Activated CD4-positive, alpha-beta T cell treated with anti-CD3 and anti-CD28 coated beads, Interleukin-2, amount 10 ng/mL, durations not matched to agents 24 days and 14 days (primary cell): Measurements from ENCODE around the gene RNU5D-1. TPM values are rescaled to one million over a fixed set of nuclear protein-coding genes. Genes with fewer than 3 reads are reported as not detected.

Experiments used
- DNase-seq: peaks from one replicate; pipeline ENCODE4 v3.0.0; 2022
- H3K27ac Mint-ChIP-seq: one replicate; pipeline ENCODE4 v1.8.0; 2022; ENCODE audit warnings: mild to moderate bottlenecking, mixed read lengths
- H3K27me3 Mint-ChIP-seq: one replicate; pipeline ENCODE4 v1.8.0; 2022; ENCODE audit warnings: mixed read lengths
- H3K36me3 Mint-ChIP-seq: one replicate; pipeline ENCODE4 v1.8.0; 2022; ENCODE audit warnings: low read depth, mild to moderate bottlenecking, mixed read lengths
- H3K4me1 Mint-ChIP-seq: one replicate; pipeline ENCODE4 v1.8.0; 2021; ENCODE audit warnings: mixed read lengths
- H3K4me3 Mint-ChIP-seq: one replicate; pipeline ENCODE4 v1.8.0; 2022; ENCODE audit warnings: mild to moderate bottlenecking, moderate library complexity, mixed read lengths
- H3K9me3 Mint-ChIP-seq: one replicate; pipeline ENCODE4 v1.8.0; 2021; ENCODE audit warnings: mixed read lengths
- intact Hi-C: fragments of 100-400 bp; cut with micrococcal nuclease; formaldehyde crosslinking; loops from one replicate; pipeline ENCODE4 v1.15.1; 2023
- total RNA-seq: library from RNA; stranded (reverse); gene quantifications from 2 replicates; pipeline ENCODE4 v1.2.3, GENCODE V29; 2022

Gene RNU5D-1
- total RNA-seq, 1 donor from 2014 or later: not detected

DNA sequence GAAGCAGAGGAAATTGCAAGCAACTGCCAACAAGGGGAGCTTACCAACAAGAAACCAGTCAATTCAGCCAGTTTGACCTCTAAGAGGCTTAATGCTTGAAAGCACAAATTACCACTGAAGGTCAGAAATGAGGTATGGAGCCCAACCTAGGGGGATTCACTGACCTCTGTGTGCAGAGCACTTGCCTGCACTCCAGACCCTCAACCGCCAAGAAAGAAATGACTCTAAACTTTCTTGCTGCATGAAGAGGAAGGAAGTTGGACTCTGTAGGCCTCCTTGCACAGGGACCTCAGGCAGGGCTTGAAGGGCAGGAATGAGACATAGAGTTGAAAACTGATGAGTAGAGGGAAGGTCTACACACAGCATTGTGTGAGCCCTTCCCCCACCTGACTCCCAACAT, 46.4 kb downstream of the RNU5D-1 start:
- H3K4me3 Mint-ChIP-seq: no peak overlapping the region
- no peaks in the 10 kb centered on the region for H3K9me3 Mint-ChIP-seq
- DNase-seq: no peak
- H3K4me1 Mint-ChIP-seq: peaks cover 8% of the 10 kb centered on the region
- H3K27ac Mint-ChIP-seq: no peak overlapping the region
- peaks cover 2% of the 10 kb centered on the region for H3K36me3 Mint-ChIP-seq
- intact Hi-C loops: no loop called here
- no peaks in the 10 kb centered on the region for H3K27me3 Mint-ChIP-seq

DNA sequence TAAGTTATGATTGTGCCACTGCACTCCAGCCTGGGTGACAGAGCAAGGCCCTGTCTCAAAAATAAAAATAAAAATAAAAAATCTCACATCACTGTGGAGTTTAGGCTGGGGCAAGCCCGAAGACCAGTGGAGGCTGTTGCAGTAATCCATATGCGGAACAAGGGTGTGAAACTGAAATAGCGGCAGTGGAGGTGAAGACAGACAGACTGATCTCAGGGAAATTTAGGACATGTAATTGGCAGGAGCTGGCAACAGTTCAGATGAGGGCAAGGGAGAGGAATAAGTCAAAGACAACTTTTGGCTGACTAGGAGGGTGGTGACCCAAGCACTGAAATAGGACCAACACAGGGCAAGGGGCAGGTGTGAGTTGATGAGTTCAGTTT, 48.1 kb downstream of the RNU5D-1 start:
- Mint-ChIP-seq H3K4me1 (peaks cover 8% of the 10 kb centered on the region), H3K27ac (no peak overlapping the region), H3K4me3 (no peak overlapping the region), H3K36me3 (peaks cover 2% of the 10 kb centered on the region), H3K9me3 (no peaks in the 10 kb centered on the region), H3K27me3 (no peaks in the 10 kb centered on the region)
- intact Hi-C loops: no loop called here
- DNase-seq: no peak

DNA sequence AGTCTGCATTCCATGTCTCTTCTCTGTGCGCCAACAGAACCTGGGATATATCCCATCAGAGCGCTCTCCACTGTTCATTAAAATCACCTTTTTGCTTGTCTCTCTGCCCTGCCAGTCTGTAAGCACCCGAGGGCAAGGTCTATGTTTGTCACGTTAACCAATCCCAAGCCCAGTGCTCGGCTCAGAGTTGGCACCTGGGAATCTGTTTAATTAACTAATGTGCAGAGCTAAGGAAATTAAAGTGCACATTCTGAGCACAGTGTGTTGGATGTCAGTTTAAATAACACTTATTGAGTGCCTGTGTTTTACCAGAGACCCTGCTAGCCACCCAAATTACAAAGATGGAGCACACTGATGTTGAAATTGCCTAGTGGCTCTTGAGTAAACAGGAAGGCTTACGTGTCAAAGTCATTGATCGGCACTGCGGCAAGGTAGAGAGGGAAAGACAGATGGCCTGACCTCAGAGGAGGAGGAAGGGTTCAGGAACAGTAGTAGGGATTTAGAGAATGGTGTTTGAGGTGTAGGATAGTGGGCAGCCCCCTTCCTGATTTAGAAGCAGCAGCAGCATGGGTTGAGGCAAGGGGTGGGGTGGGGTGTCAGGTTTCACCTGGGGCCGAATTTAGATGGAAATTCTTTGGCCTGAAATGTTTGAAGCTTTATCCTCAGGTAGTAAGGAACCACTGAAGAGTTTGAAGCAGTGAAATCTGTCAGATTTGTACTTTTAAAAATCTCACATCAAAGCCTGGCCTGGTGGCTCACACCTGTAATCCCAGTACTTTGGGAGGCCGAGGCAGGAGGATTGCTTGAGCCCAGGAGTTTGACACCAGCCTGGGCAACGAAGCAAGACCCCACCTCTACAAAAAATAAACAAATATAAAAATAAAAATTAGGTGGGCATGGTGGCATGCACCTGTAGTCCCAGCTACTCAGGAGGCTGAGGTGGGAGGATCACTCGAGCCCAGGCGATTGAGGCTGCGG, 48.8 kb downstream of the RNU5D-1 start:
- intact Hi-C loops: no loop called here
- H3K9me3 Mint-ChIP-seq: no peaks in the 10 kb centered on the region
- H3K36me3 Mint-ChIP-seq: peaks cover 2% of the 10 kb centered on the region
- no peak for DNase-seq
- no peak overlapping the region for H3K4me3 Mint-ChIP-seq
- no peaks in the 10 kb centered on the region for H3K27me3 Mint-ChIP-seq
- H3K27ac Mint-ChIP-seq: no peak overlapping the region
- H3K4me1 Mint-ChIP-seq: peaks cover 8% of the 10 kb centered on the region

Other genes starting within 250 kb of the RNU5D-1 start
- 4.5 and 5.1 TPM in 2 replicates for gene TMEM53, start 56.7 kb downstream of the RNU5D-1 start, total RNA-seq
- 133 and 137 TPM in 2 replicates for gene ARMH1, start 56.5 kb downstream of the RNU5D-1 start, total RNA-seq
- gene KIF2C, start 8.7 kb upstream of the RNU5D-1 start, total RNA-seq: 78.1 and 82.7 TPM in 2 replicates
- 2,376 and 2,377 TPM in 2 replicates for gene RPS8, start 44.4 kb upstream of the RNU5D-1 start, total RNA-seq
- 0.77 and 0.83 TPM in 2 replicates for gene BEST4, start 57.0 kb upstream of the RNU5D-1 start, total RNA-seq
- gene PLK3, start 69.2 kb upstream of the RNU5D-1 start, total RNA-seq: 190 and 205 TPM in 2 replicates
- gene DYNLT4, start 76.2 kb upstream of the RNU5D-1 start, total RNA-seq: 0.28 TPM in 1 of 2 replicates, not detected in the other
- gene BTBD19, start 77.4 kb upstream of the RNU5D-1 start, total RNA-seq: 22.2 and 22.7 TPM in 2 replicates
- 0.78 and 1.0 TPM in 2 replicates for gene PTCH2, start 112.1 kb upstream of the RNU5D-1 start, total RNA-seq